Ishikawa (cell line): ENCODE measurements around the gene GTSF1L.

ENCODE experiments used
- CEBPB ChIP-seq: IDR thresholded peaks from 2 replicates; pipeline ENCODE4 v1.6.1; 2012
- CREB1 ChIP-seq: IDR thresholded peaks from 2 replicates; pipeline ENCODE4 v1.6.1; 2012; ENCODE audit warnings: low read depth
- EGR1 ChIP-seq: IDR thresholded peaks from 2 replicates; pipeline ENCODE4 v1.6.1; 2012
- EP300 ChIP-seq: IDR thresholded peaks from 2 replicates; pipeline ENCODE4 v1.6.1; 2012; ENCODE audit warnings: borderline replicate concordance
- FOXM1 ChIP-seq: IDR thresholded peaks from 2 replicates; pipeline ENCODE4 v1.6.1; 2012; ENCODE audit warnings: low read depth, borderline replicate concordance
- MAX ChIP-seq: IDR thresholded peaks from 2 replicates; pipeline ENCODE4 v1.6.1; 2012
- NFIC ChIP-seq: IDR thresholded peaks from 2 replicates; pipeline ENCODE4 v1.6.1; 2012
- RAD21 ChIP-seq: IDR thresholded peaks from 2 replicates; pipeline ENCODE4 v1.6.1; 2012; ENCODE audit warnings: low read depth
- REST ChIP-seq: IDR thresholded peaks from 2 replicates; pipeline ENCODE4 v1.6.1; 2012; ENCODE audit warnings: low read depth, mild to moderate bottlenecking
- TAF1 ChIP-seq: IDR thresholded peaks from 2 replicates; pipeline ENCODE4 v1.6.1; 2012; ENCODE audit warnings: low read depth, mild to moderate bottlenecking
- TCF12 ChIP-seq: IDR thresholded peaks from 2 replicates; pipeline ENCODE4 v1.6.1; 2012; ENCODE audit warnings: low read depth
- TEAD4 ChIP-seq: IDR thresholded peaks from 2 replicates; pipeline ENCODE4 v1.6.1; 2012
- USF1 ChIP-seq: IDR thresholded peaks from 2 replicates; pipeline ENCODE4 v1.6.1; 2012
- YY1 ChIP-seq: IDR thresholded peaks from 2 replicates; pipeline ENCODE4 v1.6.1; 2012; ENCODE audit warnings: low read depth
- ZBTB7A ChIP-seq: IDR thresholded peaks from 2 replicates; pipeline ENCODE4 v1.6.1; 2012; ENCODE audit warnings: low read depth

The GTSF1L gene

GRCh38 chr20:43723186-43723585, 3.6 kb downstream of the GTSF1L start:
- TF ChIP-seq EP300 (no peak), TAF1 (no peak), CEBPB (no peak), FOXM1 (no peak), EGR1 (no peak), RAD21 (no peak), YY1 (no peak), CREB1 (no peak), TCF12 (no peak), ZBTB7A (no peak), USF1 (no peak), NFIC (no peak), REST (no peak), MAX (no peak), TEAD4 (no peak)

GRCh38 chr20:43722153-43722505, 4.7 kb downstream of the GTSF1L start:
- no peak for TF ChIP-seq YY1

GRCh38 chr20:43721429-43722152, 5.2 kb downstream of the GTSF1L start:
- peak; percentile 50 for TF ChIP-seq TCF12
- TF ChIP-seq MAX, result peak; percentile 35; the same call in 1 of the 2 replicates
- no peak for TF ChIP-seq CEBPB
- no peak for TF ChIP-seq REST
- peak; percentile 95 for TF ChIP-seq USF1

GRCh38 chr20:43721097-43721428, 5.7 kb downstream of the GTSF1L start:
- TF ChIP-seq CREB1 (no peak), TAF1 (no peak), MAX (no peak), USF1 (no peak)

GRCh38 chr20:43720007-43720406, 6.8 kb downstream of the GTSF1L start:
- TF ChIP-seq RAD21 (no peak), TAF1 (no peak), ZBTB7A (no peak), USF1 (no peak), REST (no peak), TEAD4 (no peak), TCF12 (no peak), MAX (no peak), FOXM1 (no peak), EGR1 (no peak), NFIC (no peak), EP300 (no peak), CREB1 (no peak), CEBPB (no peak), YY1 (no peak)
